ENCODE measurements around the gene HUNK.

The HUNK gene

DNA sequence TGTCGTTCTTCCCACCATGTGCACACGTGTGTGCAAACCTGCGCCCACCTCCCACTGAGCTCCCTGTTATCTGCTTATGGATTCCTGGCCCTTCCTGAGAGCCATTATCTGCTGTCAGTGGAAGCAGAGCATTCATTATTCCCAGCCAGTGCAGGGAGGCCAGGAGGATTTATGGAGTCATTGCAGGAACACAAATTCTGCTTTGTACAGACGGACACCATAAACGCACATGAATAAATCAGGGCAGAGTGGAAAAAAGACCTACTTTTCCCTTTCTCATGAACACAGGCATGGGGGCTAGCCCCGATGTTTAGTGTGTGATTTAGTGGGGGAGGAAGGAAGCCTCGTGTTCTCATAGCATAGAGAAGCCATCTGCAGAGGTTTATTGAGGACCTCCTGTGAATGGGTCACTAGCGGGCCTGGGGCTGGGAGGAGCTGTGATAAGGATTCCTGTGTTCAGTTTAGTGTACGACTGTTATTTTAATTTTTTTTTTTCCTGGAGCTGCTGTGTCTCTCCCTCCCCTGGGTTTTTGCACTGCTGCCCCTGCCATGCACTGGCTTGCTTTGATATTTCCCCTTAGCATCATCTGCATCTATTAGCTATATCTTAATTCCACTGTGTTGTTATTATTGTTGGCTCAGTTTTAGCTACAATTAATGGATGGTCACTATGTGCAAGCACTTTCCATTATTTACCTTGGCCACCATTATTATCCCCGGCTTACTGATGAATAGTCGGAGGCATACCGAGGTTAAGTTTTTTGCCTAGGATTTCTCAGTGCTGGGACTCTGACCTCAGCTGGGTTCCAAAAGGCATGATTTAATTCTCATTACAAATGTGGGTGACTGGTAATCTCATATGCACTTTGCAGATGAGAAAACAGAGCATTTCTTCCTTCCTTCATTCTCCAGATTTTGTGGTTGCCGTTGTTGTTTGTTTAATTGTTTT, 33.0 kb downstream of the HUNK start:
- Histone ChIP-seq H3K27me3 (replicated peaks) (no peaks in the 10 kb centered on the region), H3K36me3 (replicated peaks) (no peaks in the 10 kb centered on the region), H3K27ac (no peak overlapping the region), H3K4me3 (ENCODE audit: low read depth, low read length) (no peak overlapping the region)
- TF ChIP-seq, protein P1, sequence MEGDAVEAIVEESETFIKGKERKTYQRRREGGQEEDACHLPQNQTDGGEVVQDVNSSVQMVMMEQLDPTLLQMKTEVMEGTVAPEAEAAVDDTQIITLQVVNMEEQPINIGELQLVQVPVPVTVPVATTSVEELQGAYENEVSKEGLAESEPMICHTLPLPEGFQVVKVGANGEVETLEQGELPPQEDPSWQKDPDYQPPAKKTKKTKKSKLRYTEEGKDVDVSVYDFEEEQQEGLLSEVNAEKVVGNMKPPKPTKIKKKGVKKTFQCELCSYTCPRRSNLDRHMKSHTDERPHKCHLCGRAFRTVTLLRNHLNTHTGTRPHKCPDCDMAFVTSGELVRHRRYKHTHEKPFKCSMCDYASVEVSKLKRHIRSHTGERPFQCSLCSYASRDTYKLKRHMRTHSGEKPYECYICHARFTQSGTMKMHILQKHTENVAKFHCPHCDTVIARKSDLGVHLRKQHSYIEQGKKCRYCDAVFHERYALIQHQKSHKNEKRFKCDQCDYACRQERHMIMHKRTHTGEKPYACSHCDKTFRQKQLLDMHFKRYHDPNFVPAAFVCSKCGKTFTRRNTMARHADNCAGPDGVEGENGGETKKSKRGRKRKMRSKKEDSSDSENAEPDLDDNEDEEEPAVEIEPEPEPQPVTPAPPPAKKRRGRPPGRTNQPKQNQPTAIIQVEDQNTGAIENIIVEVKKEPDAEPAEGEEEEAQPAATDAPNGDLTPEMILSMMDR (IDR thresholded peaks at IDR 0.05; ENCODE audit: low read depth, low read length, missing control alignments) = no peak
- in situ Hi-C loops (cut with HindIII; ENCODE audit: low pct_ligation_motif_present, low sequenced_read_pairs) = no loop called here
- no peak for DNase-seq

DNA sequence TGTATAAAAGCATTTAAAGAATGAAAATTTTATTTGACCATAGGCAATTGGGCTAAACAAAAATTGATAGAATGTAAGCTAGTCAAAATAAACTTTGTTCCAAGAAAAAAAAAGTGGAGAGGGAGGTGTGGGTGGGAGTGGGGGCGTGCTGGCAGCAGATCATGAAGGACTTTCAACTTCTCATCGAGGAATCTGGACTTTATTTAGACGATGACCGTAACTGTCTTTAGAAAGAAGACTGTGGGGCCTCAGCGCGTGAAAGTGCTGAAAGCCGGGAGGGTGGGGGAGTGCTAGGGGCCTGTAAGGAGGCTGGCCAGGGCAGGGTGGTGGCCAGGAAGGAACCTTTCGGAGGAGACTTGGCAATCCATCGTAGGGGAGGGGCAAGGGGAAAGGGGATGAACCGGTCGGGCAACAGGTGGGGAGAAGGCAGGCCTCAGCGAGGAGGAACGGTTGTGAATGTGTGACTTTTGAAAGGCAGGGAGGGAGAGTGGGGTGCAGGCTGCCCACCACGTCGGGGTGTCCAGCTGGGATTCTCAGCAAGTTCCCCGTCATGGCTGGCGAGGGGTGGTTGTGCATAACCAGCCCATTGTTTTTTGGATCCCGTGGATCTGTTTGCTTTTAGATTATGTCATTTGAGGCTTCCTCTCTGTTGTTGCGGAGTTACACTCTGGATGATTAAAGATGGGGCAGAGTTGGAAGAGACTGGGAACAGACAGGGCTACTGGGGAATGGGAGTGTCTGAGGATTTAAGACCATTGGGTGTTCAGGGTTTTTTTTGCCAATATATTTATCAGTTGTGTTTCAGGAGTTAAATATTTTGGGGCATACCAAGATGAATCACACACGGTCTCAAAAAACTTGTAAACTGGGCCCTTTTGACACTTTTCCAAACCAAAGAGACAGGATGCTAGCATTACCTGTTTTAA, 35.5 kb downstream of the HUNK start:
- in situ Hi-C loops (cut with HindIII; ENCODE audit: low pct_ligation_motif_present, low sequenced_read_pairs) = no loop called here
- Histone ChIP-seq H3K27me3 (replicated peaks) (no peaks in the 10 kb centered on the region), H3K4me3 (ENCODE audit: low read depth, low read length) (no peak overlapping the region), H3K36me3 (replicated peaks) (no peaks in the 10 kb centered on the region), H3K27ac (no peak overlapping the region)
- no peak for DNase-seq
- TF ChIP-seq, protein P1 (IDR thresholded peaks at IDR 0.05; ENCODE audit: low read depth, low read length, missing control alignments) = no peak

DNA sequence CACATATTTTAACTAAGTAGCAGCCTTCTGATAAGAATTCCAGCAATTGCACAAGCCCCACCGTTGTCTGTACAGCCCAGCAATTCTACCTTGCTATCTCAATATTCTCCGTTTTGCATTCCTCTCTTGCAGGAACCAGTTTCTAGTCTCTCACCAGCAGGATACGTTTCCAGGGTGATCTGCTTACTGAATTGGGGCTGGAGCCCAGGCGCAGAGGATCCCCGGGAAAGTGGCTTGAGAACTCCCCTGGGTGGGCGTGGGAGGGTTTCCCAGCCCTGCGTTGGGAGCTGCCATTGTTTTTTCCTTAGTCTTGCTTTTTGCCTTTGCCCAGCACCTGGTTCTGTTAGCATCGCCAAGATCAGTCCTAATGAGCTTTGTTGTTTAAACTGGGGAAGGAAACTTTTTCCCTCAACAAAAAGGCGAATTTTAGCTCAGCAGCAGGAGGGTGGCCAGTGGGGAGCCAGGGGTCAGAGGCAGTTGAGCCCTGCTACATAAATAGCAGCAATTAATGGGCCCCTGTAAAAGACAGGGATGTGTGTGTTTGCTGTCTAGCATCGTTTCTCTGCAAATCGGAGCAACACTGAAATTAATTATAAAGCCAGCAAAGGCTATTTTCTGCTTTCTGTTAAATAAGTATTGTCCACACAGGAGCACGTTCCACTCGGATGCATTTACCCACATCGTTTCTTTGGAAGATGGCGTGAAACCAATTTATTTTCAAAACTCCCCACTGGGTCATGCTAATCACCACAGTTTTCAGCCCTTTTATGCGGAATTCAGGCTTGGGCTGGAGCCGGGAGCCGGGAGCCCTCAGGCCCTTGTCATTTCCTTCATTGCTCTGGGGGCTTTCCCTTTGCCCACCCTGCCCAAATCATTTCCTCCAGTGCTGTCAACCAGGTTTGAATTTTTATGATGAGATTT, 36.6 kb downstream of the HUNK start:
- no peak overlapping the region for H3K27ac ChIP-seq
- TF ChIP-seq, protein P1 (IDR thresholded peaks at IDR 0.05; ENCODE audit: low read depth, low read length, missing control alignments) = no peak
- DNase-seq = no peak
- H3K36me3 ChIP-seq (replicated peaks) = no peaks in the 10 kb centered on the region
- H3K4me3 ChIP-seq (ENCODE audit: low read depth, low read length) = no peak overlapping the region
- in situ Hi-C loops (cut with HindIII; ENCODE audit: low pct_ligation_motif_present, low sequenced_read_pairs) = no loop called here
- no peaks in the 10 kb centered on the region for H3K27me3 ChIP-seq (replicated peaks)

DNA sequence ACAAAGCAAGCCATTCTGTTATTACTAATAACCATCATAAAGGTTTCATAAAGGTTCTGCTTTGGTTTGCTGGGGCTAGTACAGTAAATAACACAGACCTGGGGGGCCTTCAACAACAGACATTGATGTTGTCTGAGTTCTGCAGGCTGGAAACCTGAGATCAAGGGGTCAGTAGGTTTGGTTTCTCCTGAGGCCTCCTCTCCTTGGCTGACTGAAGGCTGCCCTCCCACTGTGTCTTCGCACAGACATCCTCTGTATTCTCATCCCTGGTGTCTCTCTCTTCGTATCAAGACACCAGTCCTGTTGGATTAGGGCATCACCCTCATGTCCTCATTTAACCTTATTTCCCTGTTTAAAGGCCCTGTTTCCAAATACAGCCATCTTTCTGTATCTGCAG, 37.3 kb downstream of the HUNK start:
- Histone ChIP-seq H3K36me3 (replicated peaks) (no peaks in the 10 kb centered on the region), H3K4me3 (ENCODE audit: low read depth, low read length) (no peak overlapping the region), H3K27ac (no peak overlapping the region), H3K27me3 (replicated peaks) (no peaks in the 10 kb centered on the region)
- TF ChIP-seq, protein P1 (IDR thresholded peaks at IDR 0.05; ENCODE audit: low read depth, low read length, missing control alignments) = no peak
- in situ Hi-C loops (cut with HindIII; ENCODE audit: low pct_ligation_motif_present, low sequenced_read_pairs) = no loop called here
- no peak for DNase-seq

All from brain microvascular endothelial cell (primary cell).